GM21423 (cell line): Measurements from ENCODE around the gene SLC25A17.
A peak's percentile ranks its signal among the peaks of the same experiment; 100 is the strongest.
"Not testable (repeated sequence)": the region's sequence is repeated elsewhere in the genome, so short reads cannot be mapped to it uniquely, and the experiment has no call there.

Experiments used
- ATAC-seq: cut with Tn5 transposase; IDR thresholded peaks from one replicate; pipeline ENCODE4 v1.9.1; 2021; ENCODE audit warnings: mild to moderate bottlenecking, moderate library complexity; ENCODE audit not compliant: unreplicated experiment

The SLC25A17 gene, protein sequence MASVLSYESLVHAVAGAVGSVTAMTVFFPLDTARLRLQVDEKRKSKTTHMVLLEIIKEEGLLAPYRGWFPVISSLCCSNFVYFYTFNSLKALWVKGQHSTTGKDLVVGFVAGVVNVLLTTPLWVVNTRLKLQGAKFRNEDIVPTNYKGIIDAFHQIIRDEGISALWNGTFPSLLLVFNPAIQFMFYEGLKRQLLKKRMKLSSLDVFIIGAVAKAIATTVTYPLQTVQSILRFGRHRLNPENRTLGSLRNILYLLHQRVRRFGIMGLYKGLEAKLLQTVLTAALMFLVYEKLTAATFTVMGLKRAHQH

DNA sequence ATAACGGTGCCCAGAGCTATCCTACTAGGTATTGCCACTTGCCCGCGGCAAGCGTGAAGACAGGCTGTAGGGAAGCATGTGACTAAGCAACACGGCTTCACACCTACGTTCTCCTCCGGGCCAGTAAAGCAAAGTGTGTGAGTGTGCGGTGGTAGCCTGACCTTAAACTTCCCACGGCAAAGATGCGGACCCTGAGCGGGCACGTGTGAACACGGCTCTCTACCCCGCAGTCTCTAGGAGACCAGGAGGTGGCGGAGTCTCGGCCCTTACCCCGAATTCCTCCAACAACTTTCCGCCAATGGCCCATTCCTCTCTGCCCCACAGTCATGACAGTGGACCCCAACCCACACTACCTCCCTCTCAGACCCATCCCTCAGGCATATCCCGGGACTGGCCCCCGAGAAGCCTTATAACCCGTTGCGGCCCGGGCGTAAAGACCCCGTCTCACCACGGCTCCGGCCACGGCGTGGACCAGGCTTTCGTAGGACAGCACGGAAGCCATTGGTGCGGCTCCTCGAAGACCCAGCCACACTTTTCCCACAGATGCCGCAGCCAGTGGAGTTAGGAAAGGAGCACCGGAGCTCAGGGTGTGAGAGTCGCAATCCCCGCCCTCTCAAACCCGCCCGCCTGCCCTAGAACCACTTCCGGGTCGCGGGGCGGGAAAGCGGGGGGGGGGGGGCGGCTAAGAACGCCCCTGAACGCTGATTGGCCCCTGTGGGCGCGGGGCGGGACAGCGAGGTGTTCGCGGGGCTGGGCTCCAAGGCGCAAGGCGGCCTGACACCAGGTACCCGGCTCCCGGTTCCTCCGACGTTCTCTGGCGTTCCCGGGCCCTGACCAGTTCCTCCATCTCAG, at the start of gene SLC25A17:
Gene SLC25A17, minus strand, starts transcription at position 600 of the 852 bp plus-strand sequence. Its CDS starts 98 bp downstream, at position 502.
- ATAC-seq: peak; percentile 81

DNA sequence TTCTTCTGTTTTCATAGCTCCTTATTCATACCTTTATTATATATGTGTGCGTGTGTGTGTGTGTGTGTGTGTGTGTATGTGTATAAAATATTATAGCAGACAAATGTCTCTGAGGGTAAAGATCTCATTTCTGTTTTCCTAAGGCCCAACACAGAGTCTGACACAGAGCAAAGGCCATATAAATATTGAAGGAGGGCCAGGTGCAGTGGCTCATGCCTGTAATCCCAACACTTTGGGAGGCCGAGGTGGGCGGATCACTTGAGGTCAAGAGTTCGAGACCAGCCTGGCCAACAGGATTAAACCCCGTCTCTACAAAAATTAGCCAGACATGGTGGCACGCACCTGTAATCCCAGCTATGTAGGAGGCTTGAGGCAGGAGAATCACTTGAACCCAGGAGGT, 49.2 kb upstream of the SLC25A17 start:
- not testable (repeated sequence) for ATAC-seq

DNA sequence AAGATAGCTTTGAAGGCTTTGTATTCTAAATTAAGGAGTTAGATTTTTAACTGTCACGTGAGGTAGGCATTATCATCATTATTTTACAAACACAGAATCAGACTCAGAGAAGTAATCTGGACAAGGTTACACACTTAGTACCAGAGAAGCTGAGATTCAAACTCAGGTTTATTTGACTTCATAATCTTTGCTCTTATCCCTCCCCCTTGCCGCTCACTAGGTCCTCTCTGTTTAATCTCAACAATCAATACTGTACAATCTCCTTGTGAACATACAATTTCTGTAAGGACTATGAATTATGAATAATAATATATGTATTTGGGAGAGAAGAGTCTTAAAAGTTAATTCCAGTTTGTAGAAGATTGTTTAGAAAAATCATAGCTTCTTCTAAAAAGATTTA, 48.0 kb upstream of the SLC25A17 start:
- ATAC-seq: no peak

DNA sequence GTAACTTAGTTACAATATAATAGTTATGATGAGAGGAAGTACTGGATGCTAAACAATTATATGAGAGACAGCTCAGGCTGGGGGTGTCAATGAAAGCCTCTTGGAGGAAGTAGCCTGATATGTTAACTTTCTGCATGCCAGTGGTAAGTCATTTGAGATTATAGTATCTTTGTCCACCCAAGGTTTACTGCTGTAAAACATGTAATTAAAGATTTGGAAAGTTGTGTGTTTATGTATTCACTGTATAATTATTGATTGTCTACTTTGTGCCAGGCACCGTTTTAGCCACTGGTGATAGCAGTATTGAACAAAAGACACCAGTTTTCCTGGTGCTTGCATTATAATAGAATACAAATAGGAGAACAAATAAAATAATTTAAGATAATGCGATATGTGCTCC, 43.4 kb upstream of the SLC25A17 start:
- ATAC-seq: no peak

DNA sequence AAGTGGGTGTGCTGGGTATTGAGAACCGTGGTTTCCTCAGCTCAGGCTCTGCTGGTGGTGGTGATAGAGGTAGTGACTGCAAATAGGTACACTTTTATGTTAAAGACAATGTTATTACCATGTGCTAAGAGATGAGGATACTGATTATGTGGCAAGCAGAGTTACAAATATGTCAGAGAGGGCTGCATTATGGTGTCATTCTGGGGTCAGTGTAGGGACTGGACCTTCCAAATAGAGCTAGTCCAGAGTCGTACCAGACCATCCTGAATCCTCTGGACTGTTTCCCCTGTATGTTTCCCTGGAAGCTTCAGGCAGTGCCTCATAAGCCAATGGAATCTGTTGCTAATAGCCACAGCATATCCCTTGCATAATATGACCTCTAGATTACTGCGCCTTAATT, 42.9 kb upstream of the SLC25A17 start, which contains the start of gene DNAJB7:
Gene DNAJB7, minus strand, starts transcription at position 101 of the 400 bp plus-strand sequence. CDS start 119 bp downstream, outside the sequence.
- no peak for ATAC-seq

DNA sequence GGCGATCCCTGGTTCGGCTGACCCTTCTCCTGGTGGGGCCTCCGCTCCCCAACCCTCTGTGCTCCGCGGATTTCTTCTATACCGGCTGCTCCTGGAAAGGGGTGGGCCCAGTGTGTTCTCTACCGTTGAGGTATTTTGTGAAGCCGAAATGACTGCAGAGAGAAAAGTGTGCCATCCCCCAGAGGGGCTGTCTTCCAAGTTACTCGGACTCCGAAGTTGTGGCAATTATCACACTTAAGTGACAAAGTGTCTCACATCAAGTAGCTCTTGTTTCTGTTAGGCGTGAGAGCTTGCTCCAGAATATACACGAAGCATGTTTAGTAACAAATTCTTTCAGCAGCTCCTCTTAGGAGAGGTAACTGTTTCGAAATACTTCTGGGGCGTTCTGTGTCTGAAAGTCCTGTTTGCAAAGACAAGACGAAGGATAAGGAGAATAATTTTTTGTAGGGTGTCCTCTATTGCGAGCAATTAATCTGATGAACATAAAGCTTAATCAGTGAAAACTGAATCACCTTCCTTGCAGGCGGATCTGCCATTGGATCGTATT, 38.2 kb upstream of the SLC25A17 start:
- no peak for ATAC-seq

DNA sequence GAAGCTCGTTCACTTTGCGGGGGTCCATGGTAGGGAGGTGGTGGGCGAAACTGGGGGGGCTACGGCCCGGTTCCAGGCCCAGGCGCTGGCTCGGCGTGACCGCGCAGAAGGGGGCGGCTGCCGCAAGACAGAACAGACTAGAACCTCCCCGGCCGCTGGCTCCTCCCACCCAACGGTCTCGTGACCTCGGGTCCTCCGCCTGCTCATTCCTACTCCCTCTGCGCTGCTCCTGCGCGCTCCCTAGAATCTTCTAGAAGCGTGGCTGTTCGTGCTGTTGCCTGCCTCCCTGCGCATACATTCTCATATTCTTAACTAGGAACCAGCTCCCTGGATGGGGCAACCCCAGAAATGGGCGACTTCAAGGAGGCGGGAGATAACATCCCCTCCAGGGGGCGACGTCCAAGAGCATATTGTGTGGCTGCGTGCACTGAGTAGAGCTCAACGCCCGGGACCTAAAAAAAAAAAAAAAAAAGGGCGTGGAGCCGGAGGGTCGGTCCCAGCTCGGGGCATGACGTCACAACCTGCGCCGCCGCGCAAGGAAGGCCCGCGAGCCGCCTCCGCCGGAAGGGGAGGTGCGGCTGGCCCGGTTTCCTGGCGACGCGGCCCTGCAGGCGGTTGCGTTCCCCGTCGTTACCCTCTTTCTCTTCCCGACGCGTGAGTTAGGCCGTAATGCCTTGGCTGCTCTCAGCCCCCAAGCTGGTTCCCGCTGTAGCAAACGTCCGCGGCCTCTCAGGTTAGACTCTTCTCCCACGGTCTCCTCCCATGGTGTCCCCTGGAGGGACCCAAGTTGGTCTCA, 37.6 kb upstream of the SLC25A17 start, which contains the start of the genes ST13 and XPNPEP3:
Gene ST13, minus strand, starts transcription at position 127 of the 796 bp plus-strand sequence. Its CDS starts 99 bp downstream, at position 28.
Gene XPNPEP3, plus strand, starts transcription at position 636 of the 796 bp plus-strand sequence. Its CDS starts 34 bp downstream, at position 670.
- peak; percentile 87 for ATAC-seq

DNA sequence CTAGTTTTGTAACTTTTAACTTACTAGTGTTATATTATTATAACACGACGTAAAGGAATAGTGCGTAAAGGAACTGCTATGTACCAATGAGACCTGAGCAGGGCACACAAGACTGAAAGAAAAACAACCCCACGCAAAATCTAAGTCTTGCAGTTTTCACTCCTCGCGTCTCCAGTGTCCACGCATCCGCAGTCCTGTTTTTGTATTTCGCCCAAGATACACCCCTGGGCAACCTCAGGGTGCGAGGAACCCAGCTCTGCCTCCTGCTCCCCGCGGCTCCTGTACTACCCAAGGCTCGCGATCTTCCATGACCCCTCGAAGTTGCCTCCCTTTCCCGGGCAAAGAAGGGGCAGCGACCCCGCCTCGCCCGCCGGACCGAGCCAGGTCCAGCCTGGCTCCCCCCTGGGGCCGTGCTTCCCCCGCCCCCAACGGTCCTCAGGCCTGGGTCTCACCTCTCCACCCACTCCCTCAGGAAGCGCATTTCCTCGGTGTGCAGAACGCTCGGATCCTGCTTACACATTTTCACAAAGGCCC, 36.9 kb upstream of the SLC25A17 start:
- ATAC-seq: peak; percentile 16

DNA sequence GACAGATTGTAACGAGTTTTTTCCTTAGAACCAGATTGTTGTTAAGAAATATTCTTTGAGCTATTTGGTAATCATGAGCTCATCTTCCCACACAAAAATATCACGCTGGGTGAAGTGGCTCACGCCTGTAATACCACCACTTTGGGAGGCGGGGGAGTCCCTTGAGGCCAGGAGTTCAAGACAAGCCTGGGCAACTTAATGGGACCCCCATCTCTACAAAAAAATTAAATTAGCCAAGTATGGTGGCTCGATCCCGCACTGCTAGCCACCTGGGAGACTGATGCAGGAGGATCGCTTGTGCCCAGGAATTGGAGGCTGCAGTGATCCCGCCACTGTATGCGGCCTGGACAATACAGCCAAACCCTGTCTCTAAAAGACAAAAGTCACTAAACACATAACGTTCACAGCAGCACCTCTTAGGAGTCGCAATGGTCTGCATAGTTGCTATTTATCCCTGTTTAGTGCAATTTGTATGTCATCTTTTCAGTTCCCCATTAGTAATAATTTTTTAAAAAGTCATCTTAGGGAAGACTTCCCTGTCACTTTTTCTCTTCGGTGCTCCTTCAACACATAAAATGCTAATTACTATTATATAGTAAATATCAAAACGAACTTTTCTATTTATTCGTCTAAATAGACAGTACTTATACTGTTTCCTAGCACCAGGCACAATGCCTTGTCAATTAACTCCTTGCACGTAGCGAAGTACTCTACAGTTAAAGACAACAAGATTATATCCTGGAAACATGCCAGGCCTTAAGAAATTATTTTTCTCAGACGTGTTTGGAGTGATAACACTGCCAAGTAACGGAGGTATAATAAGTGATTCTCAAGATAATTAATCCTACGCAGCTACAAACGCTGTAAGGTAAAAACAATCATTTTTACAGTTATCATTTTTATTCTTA, 36.2 kb upstream of the SLC25A17 start:
- ATAC-seq: no peak

DNA sequence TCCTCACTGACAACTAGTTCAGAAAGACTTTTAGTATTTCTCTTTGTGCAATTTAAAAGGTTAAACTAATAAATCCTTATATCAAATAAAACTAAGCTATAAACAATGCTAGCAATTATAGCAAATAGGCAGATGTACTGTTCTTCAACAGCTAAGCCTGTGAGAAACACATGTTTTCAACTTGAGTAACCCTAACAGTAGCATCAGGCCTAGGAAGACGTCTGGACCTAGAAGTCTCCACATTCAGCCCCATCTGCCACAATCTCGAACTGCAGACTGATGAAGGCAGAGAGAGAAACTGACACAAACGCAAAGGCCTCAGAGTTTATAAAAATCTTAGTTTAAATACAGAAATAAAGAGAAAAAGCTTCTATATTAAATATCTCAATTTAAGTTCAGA, 34.8 kb upstream of the SLC25A17 start:
- ATAC-seq: no peak

DNA sequence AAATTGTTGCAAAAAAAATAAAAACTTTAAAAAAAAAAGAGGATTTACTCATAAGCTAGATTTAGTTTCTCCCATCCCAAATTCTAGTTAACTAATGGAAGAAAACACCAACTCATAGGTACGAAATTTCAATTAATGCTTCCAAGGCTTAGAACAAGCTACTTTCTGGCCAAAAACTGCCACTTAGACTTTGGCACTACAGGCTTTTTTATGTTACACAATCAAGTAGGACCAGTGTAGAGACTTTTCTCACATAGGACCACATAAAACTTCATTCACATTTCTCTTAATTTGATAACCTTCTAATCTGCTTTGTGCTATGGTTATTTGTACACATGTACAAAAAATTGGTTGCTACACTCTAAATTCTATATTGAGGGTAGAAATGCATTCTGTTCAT, 34.2 kb upstream of the SLC25A17 start:
- no peak for ATAC-seq

DNA sequence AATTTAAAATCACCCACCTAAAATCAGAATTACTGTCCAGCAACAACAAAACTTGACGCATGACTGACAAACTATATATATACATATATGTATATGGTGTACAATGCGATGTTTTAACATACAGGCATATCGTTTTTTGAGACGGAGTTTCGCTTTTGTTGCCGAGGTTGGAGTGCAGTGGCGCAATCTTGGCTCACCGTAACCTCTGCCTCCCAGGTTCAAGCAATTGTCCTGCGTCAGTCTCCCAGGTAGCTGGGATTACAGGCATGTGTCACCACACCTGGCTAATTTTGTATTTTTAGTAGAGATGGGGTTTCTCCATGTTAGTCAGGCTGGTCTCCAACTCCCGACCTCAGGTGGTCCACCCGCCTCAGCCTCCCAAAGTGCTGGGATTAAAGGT, 26.7 kb upstream of the SLC25A17 start:
- not testable (repeated sequence) for ATAC-seq

DNA sequence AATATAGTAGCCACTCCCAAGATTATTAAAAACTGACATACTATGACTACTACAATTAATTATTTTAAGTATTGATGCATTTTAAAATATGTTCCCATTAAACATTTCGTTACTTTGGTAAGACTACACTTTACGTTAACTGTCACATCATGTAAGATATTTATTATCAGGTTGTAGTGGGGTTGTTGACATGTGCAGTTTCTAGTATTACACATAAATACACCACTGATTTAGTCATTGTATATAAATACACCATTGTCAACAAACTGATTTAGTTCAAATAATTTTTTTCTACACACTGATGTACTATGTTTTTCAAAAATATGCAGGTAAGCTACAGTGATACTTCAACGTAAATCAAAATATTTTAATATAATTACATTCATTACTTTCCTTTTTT, 25.8 kb upstream of the SLC25A17 start:
- no peak for ATAC-seq

DNA sequence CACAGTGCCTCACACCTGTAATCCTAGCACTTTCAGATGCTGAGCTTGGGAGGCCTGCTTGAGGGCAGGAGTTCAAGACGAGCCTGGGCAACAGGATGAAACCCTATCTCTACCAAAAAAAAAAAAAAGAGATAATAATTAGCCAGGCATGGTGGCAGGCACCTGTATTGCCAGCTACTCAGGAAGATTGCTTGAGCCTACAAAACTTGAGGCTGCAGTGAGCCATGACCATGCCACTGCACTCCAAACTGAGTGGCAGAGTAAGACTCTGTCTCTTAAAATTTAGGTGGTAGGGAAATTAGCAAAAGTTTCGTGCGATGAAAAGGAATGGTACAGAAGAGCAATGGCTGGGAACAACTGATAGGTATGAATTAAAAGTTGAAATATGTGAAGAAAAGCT, 19.3 kb upstream of the SLC25A17 start:
- ATAC-seq: no peak

DNA sequence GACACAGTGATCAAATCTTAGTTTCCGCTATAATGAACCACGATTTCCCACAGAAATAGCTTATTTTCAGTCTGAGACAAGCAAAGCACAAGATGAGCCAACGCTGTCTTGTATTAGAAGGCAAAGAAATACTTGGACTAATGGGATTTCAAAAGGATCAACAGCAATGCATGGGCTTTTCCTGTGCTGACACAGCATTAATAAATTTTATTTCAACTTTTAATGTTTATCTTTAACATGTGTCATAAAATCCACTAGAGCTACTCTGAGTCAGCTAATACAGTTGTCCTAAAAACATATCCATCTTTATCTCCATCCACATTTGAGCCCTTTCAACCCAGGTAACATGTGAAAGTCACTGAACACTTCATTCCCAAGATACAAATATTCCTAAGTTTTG, 15.5 kb upstream of the SLC25A17 start:
- no peak for ATAC-seq

DNA sequence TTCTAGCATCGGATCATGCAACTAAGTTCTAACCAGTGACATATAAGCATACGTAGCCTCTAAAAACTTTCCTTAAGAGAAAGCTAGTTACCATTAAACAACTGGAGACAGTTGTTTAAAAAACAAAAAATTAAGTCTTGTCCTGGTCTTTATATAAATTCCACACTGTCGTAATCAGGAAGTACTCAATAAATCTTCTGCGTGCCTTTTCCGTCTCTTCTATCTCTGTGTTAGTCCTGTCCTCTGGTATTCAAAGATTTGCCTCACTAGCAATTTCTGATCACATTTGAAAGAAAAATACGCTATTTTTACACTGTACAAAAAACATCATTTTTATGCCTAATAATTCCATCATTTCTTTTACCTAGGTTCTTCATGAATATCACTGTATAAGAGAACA, 10.0 kb upstream of the SLC25A17 start:
- ATAC-seq: no peak

DNA sequence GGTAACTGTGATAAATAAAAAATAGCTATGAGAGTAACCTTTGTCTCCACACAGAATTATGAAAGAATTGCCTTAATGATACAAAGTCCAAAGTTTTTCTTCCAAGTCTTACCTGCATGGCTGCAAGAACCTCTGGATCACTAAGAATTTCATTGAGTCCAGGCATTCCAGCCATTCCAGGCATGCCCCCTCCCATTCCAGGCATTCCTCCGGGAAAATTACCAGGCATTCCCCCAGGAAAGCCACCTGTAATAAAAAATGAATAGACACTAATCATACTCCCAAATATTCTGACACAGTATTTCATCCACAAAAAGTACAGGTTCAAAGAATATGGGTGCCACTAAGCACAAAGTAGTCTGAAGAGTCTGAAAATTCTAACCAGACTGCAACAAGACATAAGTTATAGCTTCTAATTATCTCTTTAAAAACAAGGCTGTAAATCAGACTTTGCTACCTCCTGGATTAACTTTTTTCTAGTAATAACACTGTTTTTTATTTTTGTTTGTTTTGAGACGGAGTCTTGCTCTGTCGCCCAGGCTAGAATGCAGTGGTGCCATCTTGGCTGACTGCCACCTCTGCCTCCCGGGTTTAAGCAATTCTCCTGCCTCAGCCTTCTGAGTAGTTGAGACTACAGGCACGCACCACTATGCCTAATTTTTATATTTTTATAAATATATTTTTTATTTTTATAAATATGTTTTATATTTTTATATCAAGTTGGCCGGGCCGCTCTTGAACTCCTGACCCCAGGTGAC, 8.0 kb upstream of the SLC25A17 start:
- no peak for ATAC-seq

DNA sequence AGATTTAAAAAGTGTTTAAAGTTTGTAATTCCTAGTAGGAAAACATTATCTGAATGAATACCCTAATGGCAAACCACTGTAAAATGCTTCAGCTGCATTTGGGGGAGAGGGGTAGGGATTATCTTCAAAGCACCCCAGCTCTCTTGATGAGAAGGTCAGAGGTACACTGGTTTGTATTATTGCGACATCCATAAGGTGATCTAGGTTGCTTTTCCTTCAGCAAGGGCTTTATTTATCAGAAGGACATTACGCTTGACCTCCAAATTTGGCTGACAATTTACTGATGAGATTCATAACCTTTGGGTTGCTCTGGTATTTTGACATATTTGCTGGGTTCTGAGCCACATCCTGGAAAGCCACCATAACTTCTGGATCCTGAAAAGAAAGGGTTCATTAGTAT, 7.1 kb upstream of the SLC25A17 start:
- ATAC-seq: not testable (repeated sequence)

DNA sequence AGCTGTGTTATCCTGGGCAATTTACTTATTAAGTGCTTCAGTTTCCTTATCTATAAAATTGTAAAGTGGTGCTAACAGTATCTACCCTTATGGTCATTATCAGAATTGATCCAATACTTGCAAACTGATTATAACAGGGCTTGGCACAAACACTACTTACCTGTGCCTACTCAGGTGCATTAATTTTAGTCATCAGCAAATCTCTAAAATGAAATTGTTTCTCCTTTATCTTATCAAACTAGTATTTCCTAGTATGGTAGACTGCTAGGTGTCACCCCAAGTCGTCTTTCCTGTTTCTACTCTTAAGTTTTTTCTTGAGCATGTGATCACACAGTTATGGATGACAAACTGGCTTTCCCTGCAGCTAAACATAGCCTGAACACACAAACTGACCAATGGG, 4.3 kb upstream of the SLC25A17 start:
- no peak for ATAC-seq
